Kidney epithelial cell (primary cell): ENCODE results near the gene THADA. TPM values are rescaled to one million over a fixed set of nuclear protein-coding genes. Genes with fewer than 3 reads are reported as not detected.
"Not testable (repeated sequence)": the region's sequence is repeated elsewhere in the genome, so short reads cannot be mapped to it uniquely, and the experiment has no call there.

Experiments used
- DNase-seq: peaks from one replicate; pipeline ENCODE4 v3.0.0-alpha.2; 2010; ENCODE audit warnings: low read depth
- H3K27me3 ChIP-seq: 2 replicates; pipeline ENCODE4 v1.6.0; 2011; ENCODE audit warnings: low read length; ENCODE audit not compliant: control insufficient read depth, insufficient read depth
- H3K36me3 ChIP-seq: 2 replicates; pipeline ENCODE4 v1.5.1; 2011; ENCODE audit warnings: low read length; ENCODE audit not compliant: control insufficient read depth, insufficient read depth
- H3K4me3 ChIP-seq: 2 replicates; pipeline ENCODE4 v1.5.1; 2011; ENCODE audit warnings: low read depth, mild to moderate bottlenecking, control low read depth, low read length
- total RNA-seq: library from RNA; depleted of rRNA; stranded (reverse); fragments of >200 nt; gene quantifications from 2 replicates; pipeline ENCODE4 v1.2.3, GENCODE V29; 2015
- TF ChIP-seq, protein P1 (sequence below): IDR thresholded peaks from 2 replicates; pipeline ENCODE4 v1.5.1; 2011; ENCODE audit warnings: mild to moderate bottlenecking, moderate library complexity, low read length, control low read depth, inconsistent platforms; ENCODE audit not compliant: insufficient read depth, poor library complexity, severe bottlenecking

Gene THADA
- total RNA-seq, 1 donor from 2014 or later, result 21.5 TPM

DNA sequence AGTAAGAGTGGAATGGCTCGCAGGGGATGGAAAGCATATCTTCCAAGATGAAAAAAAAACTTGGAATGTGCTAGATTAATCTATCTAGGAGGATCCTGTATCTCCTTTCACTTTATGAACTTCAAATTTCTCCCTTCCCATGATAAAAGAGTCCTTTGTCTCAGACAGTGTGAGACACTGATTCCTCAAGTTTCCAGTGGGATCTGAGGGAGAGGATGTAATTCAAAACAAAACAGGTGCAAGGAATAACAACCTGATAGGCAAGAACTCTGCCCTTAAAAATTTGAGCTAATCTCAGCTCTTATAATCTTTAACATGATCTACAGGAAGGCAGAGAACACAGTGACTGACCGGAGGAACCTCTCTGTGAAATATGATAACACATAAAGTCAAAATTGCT is 207.5 kb downstream of the THADA start:
- TF ChIP-seq, protein P1, sequence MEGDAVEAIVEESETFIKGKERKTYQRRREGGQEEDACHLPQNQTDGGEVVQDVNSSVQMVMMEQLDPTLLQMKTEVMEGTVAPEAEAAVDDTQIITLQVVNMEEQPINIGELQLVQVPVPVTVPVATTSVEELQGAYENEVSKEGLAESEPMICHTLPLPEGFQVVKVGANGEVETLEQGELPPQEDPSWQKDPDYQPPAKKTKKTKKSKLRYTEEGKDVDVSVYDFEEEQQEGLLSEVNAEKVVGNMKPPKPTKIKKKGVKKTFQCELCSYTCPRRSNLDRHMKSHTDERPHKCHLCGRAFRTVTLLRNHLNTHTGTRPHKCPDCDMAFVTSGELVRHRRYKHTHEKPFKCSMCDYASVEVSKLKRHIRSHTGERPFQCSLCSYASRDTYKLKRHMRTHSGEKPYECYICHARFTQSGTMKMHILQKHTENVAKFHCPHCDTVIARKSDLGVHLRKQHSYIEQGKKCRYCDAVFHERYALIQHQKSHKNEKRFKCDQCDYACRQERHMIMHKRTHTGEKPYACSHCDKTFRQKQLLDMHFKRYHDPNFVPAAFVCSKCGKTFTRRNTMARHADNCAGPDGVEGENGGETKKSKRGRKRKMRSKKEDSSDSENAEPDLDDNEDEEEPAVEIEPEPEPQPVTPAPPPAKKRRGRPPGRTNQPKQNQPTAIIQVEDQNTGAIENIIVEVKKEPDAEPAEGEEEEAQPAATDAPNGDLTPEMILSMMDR, result no peak
- DNase-seq, result no peak
- Histone ChIP-seq H3K4me3 (no peak overlapping the region), H3K27me3 (no peaks in the 10 kb centered on the region), H3K36me3 (no peaks in the 10 kb centered on the region)

DNA sequence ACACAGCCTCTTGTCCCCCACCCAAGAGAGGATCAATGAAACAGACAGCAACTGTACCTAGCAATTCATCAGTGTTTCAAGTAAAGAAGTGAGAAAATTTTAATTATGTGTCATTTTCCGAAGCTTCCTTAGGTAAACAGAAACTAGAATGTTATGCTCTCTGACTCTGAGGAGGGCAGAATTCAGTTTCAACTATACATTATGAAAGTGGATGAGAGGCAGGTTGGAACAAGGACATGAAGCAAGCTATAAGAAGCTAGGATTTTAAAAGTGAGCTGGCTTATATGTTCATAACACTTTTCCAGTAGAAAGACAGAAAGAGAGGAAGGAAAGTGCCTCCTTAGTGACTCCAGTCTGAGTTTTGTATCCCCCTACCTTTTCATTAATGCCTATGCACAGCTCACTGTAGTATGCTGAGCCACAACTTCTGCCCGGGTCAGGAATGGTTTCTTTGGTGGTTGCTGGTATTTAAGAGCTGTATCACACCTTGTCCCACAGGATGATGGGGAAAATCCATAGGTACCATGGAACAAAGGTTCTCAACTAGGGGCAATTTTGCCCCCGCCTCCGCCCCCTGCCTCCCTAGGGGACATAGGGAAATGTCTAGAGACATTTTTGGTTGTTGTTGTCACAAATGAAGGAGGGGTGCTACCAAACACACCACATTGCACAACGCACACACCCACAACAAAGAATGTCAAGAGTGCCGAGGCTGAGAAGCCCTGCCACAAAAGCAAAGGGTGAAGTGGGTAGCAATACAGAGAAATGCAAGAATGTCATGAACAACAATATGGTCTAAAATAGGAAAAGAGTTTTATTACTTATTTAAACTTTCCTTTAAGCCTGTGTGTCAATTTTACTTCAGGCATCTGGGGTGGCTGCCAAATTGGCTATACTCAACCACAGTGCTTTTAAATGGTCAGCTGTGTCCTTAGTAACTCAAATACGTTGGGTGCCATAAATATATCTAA is 208.5 kb downstream of the THADA start:
- Histone ChIP-seq H3K27me3 (no peaks in the 10 kb centered on the region), H3K36me3 (no peaks in the 10 kb centered on the region), H3K4me3 (no peak overlapping the region)
- no peak for DNase-seq
- TF ChIP-seq, protein P1, result no peak

- DNase-seq, H3K4me3 ChIP-seq, H3K36me3 ChIP-seq, H3K27me3 ChIP-seq: not testable (repeated sequence)
Observed at GRCh38 chr2:43386679-43387078, 209.2 kb downstream of the THADA start.

- no peak for DNase-seq
- Histone ChIP-seq H3K4me3 (no peak overlapping the region), H3K27me3 (no peaks in the 10 kb centered on the region), H3K36me3 (no peaks in the 10 kb centered on the region)
- TF ChIP-seq, protein P1, result no peak
Observed at GRCh38 chr2:43384143-43384542, 211.7 kb downstream of the THADA start.

DNA sequence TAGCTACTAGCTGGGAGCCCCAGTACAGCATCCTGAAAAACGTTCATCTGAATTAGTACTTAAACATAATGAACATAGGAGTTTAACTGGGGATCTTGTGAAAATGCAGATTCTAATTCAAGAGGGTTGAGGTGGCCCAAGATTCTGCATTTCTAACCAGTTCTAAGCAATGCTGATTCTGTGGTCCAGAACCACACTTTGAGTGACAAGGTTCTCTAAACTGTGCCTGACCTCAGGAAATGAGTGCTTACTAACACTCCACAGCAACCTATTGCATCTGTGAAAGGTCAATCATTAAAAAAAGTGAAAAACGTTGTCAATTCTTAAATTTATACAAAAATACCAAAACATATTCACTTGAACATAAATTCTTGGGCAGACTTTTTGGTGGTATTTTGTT is 212.3 kb downstream of the THADA start:
- TF ChIP-seq, protein P1, result no peak
- no peak for DNase-seq
- Histone ChIP-seq H3K27me3 (no peaks in the 10 kb centered on the region), H3K36me3 (no peaks in the 10 kb centered on the region), H3K4me3 (no peak overlapping the region)

GRCh38 chr2:43379494-43379893 is 216.3 kb downstream of the THADA start:
- no peak for DNase-seq
- TF ChIP-seq, protein P1, result no peak
- Histone ChIP-seq H3K27me3 (no peaks in the 10 kb centered on the region), H3K36me3 (no peaks in the 10 kb centered on the region), H3K4me3 (no peak overlapping the region)
